ENCODE data around the gene PKD1L1. TPM values are rescaled to one million over a fixed set of nuclear protein-coding genes. Genes with fewer than 3 reads are reported as not detected.
A peak's percentile ranks its signal among the peaks of the same experiment; 100 is the strongest.

The PKD1L1 gene
- total RNA-seq, 1 experiment from 2014 or later, result 0.07 TPM

DNA sequence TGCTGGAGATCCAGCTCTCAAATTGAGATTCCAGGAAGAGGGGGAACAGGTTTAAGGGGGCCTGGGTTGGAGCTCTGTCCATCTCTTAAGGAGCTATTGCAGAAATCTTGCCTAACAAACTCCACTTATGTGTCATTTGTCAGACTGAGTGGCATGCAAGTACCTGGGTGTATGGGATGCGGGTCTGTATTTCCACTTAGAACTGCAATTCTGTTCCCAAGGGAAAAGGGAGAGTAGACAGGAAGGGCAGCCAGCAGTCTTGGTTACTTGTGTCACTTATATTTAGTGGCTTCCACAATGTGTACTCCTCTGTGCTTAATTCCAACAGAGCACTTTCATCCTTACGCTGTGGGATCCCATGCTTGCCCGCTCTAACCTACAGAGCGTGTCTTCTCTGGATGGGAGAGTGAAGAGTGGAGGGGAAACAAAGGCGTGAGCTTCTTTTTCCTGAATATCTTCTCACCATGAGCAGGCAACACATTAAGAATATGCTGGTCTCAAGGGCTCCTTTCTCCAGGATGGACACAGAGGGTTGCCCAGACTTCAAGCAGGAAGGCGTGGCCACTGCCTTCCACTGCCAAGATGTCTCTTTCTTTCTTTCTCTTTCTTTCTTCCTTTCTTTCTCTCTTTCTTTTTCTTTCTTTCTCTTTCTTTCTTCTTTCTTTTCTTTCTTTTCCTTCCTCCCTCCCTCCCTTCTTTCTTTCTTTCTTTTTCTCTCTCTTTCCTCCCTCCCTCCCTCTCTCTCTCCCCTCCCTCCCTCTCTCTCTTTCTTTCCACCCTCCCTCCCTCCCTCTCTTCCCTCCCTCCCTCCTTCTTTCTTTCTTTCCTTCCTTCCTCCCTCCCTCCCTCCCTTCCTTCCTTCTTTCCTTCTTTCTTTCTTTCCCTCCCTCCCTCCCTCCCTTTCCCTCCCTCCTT lies 212.6 kb downstream of the PKD1L1 start:
- DNase-seq (ENCODE audit: low spot score), result no peak
- H3K36me3 Mint-ChIP-seq, result no peaks in the 10 kb centered on the region
- ChIA-PET CTCF (interaction anchor here (1.5 kb wide), 1 partner anchor 8 kb away, joined by 3 read pairs; no protein-coding TSS in a partner anchor), POLR2A (no interaction called here)
- H3K9me3 Mint-ChIP-seq, result no peaks in the 10 kb centered on the region
- TF ChIP-seq, protein P1, sequence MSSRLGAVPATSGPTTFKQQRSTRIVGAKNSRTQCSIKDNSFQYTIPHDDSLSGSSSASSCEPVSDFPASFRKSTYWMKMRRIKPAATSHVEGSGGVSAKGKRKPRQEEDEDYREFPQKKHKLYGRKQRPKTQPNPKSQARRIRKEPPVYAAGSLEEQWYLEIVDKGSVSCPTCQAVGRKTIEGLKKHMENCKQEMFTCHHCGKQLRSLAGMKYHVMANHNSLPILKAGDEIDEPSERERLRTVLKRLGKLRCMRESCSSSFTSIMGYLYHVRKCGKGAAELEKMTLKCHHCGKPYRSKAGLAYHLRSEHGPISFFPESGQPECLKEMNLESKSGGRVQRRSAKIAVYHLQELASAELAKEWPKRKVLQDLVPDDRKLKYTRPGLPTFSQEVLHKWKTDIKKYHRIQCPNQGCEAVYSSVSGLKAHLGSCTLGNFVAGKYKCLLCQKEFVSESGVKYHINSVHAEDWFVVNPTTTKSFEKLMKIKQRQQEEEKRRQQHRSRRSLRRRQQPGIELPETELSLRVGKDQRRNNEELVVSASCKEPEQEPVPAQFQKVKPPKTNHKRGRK (CRISPR knock-in tag; IDR thresholded peaks at IDR 0.05; ENCODE audit: borderline replicate concordance), result peak; percentile 91
- TF ChIP-seq, protein P2, sequence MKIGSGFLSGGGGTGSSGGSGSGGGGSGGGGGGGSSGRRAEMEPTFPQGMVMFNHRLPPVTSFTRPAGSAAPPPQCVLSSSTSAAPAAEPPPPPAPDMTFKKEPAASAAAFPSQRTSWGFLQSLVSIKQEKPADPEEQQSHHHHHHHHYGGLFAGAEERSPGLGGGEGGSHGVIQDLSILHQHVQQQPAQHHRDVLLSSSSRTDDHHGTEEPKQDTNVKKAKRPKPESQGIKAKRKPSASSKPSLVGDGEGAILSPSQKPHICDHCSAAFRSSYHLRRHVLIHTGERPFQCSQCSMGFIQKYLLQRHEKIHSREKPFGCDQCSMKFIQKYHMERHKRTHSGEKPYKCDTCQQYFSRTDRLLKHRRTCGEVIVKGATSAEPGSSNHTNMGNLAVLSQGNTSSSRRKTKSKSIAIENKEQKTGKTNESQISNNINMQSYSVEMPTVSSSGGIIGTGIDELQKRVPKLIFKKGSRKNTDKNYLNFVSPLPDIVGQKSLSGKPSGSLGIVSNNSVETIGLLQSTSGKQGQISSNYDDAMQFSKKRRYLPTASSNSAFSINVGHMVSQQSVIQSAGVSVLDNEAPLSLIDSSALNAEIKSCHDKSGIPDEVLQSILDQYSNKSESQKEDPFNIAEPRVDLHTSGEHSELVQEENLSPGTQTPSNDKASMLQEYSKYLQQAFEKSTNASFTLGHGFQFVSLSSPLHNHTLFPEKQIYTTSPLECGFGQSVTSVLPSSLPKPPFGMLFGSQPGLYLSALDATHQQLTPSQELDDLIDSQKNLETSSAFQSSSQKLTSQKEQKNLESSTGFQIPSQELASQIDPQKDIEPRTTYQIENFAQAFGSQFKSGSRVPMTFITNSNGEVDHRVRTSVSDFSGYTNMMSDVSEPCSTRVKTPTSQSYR (CRISPR knock-in tag; IDR thresholded peaks at IDR 0.05), result no peak
- no peaks in the 10 kb centered on the region; the same call in 1 of the 2 replicates for H3K27me3 Mint-ChIP-seq (ENCODE audit: low read depth)
- peaks cover 21% of the 10 kb centered on the region for H3K4me1 Mint-ChIP-seq
- H3K4me3 Mint-ChIP-seq, result no peak overlapping the region
- no peak for ATAC-seq
- H3K27ac Mint-ChIP-seq, result no peak overlapping the region

DNA sequence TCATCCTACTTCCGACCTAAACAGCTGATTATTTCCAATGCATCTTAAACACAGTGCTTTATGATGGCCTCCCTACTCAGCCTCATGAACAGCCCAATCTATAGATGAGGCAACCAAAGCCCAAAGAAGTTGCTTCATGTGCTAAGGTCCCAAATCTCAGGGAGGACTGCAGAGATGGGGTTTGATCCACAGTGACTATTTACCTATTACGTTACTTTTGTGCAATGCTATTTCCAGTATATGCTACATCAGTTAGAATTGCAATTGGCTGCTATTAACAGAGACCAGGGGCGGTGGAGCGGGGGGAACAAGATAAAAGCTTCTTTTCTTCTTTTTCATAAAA lies 213.3 kb downstream of the PKD1L1 start:
- CTCF ChIA-PET, result interaction anchor here (0.9 to 1.5 kb wide), 2 partner anchors 9 to 12 kb away, joined by 3 to 4 read pairs; no protein-coding TSS in a partner anchor
- TF ChIP-seq, protein P3, sequence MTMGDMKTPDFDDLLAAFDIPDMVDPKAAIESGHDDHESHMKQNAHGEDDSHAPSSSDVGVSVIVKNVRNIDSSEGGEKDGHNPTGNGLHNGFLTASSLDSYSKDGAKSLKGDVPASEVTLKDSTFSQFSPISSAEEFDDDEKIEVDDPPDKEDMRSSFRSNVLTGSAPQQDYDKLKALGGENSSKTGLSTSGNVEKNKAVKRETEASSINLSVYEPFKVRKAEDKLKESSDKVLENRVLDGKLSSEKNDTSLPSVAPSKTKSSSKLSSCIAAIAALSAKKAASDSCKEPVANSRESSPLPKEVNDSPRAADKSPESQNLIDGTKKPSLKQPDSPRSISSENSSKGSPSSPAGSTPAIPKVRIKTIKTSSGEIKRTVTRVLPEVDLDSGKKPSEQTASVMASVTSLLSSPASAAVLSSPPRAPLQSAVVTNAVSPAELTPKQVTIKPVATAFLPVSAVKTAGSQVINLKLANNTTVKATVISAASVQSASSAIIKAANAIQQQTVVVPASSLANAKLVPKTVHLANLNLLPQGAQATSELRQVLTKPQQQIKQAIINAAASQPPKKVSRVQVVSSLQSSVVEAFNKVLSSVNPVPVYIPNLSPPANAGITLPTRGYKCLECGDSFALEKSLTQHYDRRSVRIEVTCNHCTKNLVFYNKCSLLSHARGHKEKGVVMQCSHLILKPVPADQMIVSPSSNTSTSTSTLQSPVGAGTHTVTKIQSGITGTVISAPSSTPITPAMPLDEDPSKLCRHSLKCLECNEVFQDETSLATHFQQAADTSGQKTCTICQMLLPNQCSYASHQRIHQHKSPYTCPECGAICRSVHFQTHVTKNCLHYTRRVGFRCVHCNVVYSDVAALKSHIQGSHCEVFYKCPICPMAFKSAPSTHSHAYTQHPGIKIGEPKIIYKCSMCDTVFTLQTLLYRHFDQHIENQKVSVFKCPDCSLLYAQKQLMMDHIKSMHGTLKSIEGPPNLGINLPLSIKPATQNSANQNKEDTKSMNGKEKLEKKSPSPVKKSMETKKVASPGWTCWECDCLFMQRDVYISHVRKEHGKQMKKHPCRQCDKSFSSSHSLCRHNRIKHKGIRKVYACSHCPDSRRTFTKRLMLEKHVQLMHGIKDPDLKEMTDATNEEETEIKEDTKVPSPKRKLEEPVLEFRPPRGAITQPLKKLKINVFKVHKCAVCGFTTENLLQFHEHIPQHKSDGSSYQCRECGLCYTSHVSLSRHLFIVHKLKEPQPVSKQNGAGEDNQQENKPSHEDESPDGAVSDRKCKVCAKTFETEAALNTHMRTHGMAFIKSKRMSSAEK (CRISPR knock-in tag; IDR thresholded peaks at IDR 0.05; ENCODE audit: borderline replicate concordance), result no peak
- TF ChIP-seq, protein P4, sequence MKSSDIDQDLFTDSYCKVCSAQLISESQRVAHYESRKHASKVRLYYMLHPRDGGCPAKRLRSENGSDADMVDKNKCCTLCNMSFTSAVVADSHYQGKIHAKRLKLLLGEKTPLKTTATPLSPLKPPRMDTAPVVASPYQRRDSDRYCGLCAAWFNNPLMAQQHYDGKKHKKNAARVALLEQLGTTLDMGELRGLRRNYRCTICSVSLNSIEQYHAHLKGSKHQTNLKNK (CRISPR knock-in tag; IDR thresholded peaks at IDR 0.05), result no peak
- no peak for TF ChIP-seq NR3C1 (CRISPR knock-in tag; conservative IDR thresholded peaks at IDR 0.05; ENCODE audit: low read depth)
- no peak for TF ChIP-seq ZNF121 (CRISPR knock-in tag; IDR thresholded peaks at IDR 0.05)
- no peak for TF ChIP-seq SMAD3 (CRISPR knock-in tag; IDR thresholded peaks at IDR 0.05; ENCODE audit: borderline replicate concordance)
- POLR2A ChIA-PET, result no interaction called here
- no peak overlapping the region for H3K4me3 Mint-ChIP-seq
- no peak for ATAC-seq
- no peaks in the 10 kb centered on the region for H3K36me3 Mint-ChIP-seq
- no peaks in the 10 kb centered on the region for H3K9me3 Mint-ChIP-seq
- H3K27me3 Mint-ChIP-seq (ENCODE audit: low read depth), result no peaks in the 10 kb centered on the region; the same call in 1 of the 2 replicates
- no peak overlapping the region for H3K27ac Mint-ChIP-seq
- peaks cover 19% of the 10 kb centered on the region for H3K4me1 Mint-ChIP-seq
- DNase-seq (ENCODE audit: low spot score), result no peak

DNA sequence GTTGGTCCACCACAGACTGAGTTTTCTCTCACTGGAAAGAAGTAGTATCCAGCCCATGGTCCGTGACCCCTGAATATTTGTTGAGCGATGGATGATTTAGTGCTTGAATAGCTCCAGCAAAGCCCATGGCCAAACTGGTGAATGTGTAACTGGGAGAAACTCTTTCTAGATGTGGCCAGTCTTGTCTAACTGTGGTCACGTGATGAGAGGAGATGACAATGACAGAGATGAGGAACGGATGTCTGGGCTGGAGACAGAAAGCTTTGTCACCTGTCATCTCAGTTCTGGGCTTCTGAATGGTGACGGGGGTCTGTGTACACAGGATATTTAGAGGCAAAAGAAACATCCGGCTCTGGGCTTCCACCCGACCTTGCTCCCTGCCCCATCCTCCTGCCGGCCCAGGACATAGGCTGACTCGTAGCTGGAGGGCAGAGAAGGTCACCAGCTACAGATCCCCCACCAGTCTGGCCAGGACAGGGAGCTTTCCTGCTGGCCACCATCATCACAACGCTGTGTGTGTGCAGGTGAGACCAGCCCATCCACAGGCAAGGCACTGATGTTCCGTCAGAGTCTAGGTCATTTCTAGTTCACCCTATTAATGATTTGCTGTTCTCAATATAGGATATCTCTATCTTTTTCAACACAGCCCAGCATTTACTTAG lies 213.8 kb downstream of the PKD1L1 start:
- Mint-ChIP-seq H3K27ac (no peak overlapping the region), H3K36me3 (no peaks in the 10 kb centered on the region), H3K4me3 (no peak overlapping the region), H3K4me1 (peaks cover 14% of the 10 kb centered on the region), H3K9me3 (no peaks in the 10 kb centered on the region), H3K27me3 (ENCODE audit: low read depth) (no peaks in the 10 kb centered on the region; the same call in 1 of the 2 replicates)
- TF ChIP-seq NR2C2 (CRISPR knock-in tag; IDR thresholded peaks at IDR 0.05) (no peak), ZNF121 (CRISPR knock-in tag; IDR thresholded peaks at IDR 0.05) (no peak), GABPB1 (CRISPR knock-in tag; IDR thresholded peaks at IDR 0.05) (peak; percentile 60)
- TF ChIP-seq, protein P5, sequence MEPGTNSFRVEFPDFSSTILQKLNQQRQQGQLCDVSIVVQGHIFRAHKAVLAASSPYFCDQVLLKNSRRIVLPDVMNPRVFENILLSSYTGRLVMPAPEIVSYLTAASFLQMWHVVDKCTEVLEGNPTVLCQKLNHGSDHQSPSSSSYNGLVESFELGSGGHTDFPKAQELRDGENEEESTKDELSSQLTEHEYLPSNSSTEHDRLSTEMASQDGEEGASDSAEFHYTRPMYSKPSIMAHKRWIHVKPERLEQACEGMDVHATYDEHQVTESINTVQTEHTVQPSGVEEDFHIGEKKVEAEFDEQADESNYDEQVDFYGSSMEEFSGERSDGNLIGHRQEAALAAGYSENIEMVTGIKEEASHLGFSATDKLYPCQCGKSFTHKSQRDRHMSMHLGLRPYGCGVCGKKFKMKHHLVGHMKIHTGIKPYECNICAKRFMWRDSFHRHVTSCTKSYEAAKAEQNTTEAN (CRISPR knock-in tag; IDR thresholded peaks at IDR 0.05), result no peak
- ATAC-seq (no peak), DNase-seq (ENCODE audit: low spot score) (no peak)
- POLR2A ChIA-PET, result no interaction called here
- CTCF ChIA-PET, result interaction anchor here (0.9 to 1.5 kb wide), 2 partner anchors 10 to 11 kb away, joined by 3 to 4 read pairs; no protein-coding TSS in a partner anchor
